GM18498 (cell line): ENCODE measurements around the gene UQCC3.
"Not testable (repeated sequence)": the region's sequence is repeated elsewhere in the genome, so short reads cannot be mapped to it uniquely, and the experiment has no call there.

ENCODE experiments used
- ATAC-seq: cut with Tn5 transposase; IDR thresholded peaks from one replicate; pipeline ENCODE4 v1.9.1; 2021; ENCODE audit warnings: mild to moderate bottlenecking, moderate library complexity; ENCODE audit not compliant: unreplicated experiment

The UQCC3 gene

GRCh38 chr11:62702246-62702645 lies 30.8 kb downstream of the UQCC3 start:
- no peak for ATAC-seq

- ATAC-seq = not testable (repeated sequence)
These were observed 32.4 kb downstream of the UQCC3 start for GRCh38 chr11:62703921-62704320.

- no peak for ATAC-seq
These were observed 33.9 kb downstream of the UQCC3 start for GRCh38 chr11:62705413-62705812.

GRCh38 chr11:62705880-62706849 lies 34.7 kb downstream of the UQCC3 start:
- peak; percentile 65 for ATAC-seq

DNA sequence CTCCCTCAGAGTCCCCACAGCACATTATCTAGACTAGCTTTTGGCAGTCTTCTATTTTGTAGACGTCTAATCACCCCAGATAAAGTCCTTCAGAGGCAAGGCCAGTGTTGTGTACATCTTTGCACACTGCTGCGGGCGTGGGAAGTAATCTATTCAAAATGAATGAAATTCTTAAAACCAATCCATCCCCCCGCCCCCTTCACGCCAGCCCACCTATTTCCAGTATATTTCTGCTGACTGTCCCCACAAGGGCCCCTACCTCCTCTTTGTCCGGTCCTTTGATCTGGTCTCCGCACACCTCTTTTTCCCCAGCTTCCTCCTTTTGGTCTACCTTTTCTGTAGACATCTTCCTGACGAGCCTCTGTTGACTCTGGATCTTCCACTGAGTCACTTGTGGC lies 35.4 kb downstream of the UQCC3 start:
- ATAC-seq = no peak

DNA sequence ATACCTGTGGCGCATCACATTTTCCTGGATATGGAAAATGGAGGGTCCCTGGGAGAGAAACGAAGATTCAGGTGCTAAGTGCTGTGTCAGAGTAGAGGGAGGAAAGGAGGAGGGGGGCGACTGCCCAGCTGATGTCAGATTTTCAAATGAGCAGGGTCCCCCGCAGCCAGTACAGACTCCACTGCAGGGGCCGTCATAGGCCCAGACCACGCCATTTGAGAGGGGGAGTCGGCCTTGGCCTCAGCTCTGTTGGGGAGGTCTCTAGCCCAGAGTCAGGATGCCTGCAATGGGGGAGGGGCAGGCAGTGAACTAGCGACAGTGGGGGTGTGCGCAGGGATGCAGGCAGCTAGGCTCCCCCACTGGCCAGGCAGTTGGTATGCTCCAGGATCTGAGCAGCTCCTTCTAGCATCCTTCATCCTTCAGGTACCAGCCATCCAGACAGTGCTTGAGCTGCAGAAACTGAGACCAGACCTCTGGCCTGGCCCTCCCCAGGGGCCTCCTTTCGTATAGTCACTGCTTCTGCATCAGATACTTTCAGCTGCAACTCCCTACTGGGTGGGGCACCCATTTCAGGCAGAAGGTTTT lies 35.9 kb downstream of the UQCC3 start, which contains the start of the genes BSCL2 and GNG3:
Gene BSCL2, minus strand, starts transcription at position 148 of the 585 bp plus-strand sequence. CDS start 229 bp downstream, outside the sequence.
Gene GNG3, plus strand, starts transcription at position 400 of the 585 bp plus-strand sequence. CDS start 620 bp downstream, outside the sequence.
- no peak for ATAC-seq

- no peak for ATAC-seq
These were observed 36.9 kb downstream of the UQCC3 start for GRCh38 chr11:62708392-62708791.

DNA sequence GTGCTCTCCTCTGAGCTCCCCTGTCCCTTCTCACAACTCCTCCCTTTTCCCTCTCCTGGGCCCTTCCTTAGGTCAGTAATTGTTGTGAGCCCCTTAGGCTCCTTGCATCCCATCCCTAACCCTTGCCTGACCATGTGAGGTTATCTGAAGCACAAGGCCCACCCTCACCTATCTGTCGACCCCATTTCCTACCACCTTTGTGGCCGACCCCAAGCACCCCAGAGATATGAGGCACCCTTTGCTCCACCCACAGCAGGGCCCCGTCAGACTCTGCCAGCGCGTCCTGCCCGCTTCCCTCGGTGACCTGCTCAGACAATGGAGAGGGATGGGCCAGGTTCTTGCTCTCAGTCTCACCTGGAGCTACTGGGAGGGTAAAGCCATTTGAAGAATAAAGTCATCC lies 37.3 kb downstream of the UQCC3 start:
- no peak for ATAC-seq

DNA sequence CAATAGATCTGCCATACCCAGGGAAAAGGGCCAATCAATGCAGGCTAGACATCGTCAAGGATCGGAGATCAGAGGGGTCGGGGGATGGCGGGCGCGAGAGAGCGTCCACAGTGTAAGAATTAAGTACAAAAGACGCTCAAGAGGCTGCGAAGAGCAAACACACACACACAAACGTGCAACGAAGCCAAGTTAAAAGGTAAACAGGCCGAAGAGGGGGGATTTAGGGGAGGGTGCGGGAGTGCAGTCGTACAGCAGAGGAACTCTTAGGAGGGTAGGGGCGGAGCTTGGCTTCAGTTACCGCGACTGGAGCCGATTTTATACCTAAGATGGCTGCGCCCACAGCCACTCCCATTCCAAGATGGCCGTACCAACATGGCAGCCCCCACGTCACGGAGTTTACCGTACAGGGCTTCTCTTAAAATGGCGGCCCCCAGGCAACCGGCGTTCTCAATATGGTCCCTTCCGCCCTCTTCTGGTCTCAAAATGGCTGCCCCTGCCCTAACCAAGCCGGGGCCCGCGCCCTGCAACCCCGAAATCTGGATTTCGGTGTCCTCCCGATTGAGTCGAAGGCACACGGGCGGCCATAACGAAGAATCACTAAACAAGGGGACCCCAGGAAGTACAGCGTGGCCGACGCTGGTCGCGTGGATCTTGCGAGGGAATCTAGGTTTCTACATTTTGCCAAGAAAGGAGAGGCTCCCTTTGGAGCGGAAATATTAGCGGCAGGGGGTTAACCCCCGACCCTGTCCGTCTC lies 38.0 kb downstream of the UQCC3 start:
- ATAC-seq = peak; percentile 70

- ATAC-seq = peak; percentile 10
These were observed 38.5 kb downstream of the UQCC3 start for GRCh38 chr11:62710001-62710345.

GRCh38 chr11:62712276-62712812 lies 40.9 kb downstream of the UQCC3 start:
- no peak for ATAC-seq

- no peak for ATAC-seq
These were observed 41.4 kb downstream of the UQCC3 start for GRCh38 chr11:62712861-62713260.

GRCh38 chr11:62713343-62713742 lies 41.9 kb downstream of the UQCC3 start:
- ATAC-seq = no peak

DNA sequence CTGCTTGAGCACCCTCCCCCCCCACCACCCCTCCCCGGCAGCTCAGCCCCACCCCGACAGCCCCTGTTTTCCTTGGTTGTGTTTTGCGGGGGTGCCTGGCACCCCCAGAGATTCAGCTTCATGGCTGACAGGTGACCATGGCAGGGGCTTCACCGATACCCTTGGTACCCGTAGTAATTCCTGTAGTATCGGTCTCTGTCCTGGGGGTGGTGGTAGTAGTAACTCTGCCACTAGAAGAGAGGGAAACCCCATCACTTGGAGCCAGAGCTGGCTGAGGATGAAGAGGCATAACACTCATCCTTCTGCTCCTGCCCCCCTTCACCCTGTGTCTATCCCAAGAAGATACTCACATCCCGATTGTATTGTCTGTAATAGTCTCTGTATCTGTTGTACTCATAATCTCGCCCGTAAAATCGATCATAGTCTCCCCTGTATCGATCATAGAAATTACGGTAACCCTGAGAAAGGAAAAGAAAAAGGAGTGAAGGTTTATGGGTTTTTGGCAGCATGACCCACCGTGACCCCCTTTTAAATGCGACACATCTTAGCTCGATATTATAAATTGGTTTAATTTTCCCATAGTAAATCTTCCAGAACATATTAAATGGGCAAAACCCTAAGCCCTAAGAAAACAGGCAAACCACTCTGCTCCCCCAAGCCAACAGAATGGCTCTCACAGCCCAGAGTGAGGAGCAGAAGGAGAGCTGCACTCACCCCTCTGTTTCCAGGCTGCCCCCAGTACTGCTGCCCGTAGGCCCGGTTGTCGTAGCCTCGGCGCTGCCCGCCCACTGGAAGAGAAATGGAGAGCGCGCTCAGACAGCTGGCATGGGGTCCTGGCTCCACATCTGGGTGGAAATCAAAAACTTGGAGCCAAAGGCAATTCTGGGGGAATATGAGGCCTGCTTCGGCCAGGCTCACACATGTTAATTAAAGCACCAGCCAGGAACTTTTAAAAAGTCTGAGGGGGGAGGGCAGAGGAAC lies 44.0 kb downstream of the UQCC3 start:
- no peak for ATAC-seq

DNA sequence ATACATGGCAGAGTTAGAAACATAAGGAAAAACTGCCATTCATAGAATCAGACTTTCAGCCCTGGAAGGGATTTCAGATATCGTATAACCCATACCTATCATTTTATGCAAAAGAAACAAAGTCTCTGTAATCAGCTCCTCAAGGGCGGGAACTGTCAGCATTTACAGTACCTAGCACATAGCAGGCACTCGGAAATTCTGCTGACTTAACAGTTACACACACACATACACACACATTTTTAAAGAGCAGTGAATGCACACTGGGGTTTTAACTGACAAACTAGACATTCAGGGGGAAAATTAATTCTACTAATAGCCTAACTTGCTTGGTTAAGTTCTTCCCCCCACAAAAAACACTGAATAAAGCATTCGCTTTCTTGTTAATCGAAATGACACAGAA lies 44.7 kb downstream of the UQCC3 start:
- no peak for ATAC-seq

DNA sequence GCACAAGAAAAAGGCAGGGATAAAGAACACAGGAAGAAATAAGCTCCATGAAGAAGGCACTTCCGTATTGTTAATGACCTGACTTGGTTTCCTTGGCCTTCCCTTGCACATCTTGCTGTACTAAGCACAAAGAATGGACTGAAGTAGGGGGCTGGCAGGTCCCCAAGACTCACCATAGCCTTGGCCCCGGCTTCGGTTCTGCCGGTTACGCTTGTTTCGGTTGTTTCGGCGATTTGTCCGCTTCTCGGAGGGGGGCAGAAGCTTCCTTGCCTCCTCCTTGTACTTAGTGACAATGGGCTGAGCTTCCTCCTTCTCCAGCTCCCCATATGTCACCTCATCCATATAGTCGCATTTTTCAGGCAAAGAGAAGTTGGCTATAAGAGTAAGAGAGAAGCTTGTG lies 45.3 kb downstream of the UQCC3 start:
- ATAC-seq = no peak

- no peak for ATAC-seq
These were observed 48.0 kb downstream of the UQCC3 start for GRCh38 chr11:62719302-62719978.

DNA sequence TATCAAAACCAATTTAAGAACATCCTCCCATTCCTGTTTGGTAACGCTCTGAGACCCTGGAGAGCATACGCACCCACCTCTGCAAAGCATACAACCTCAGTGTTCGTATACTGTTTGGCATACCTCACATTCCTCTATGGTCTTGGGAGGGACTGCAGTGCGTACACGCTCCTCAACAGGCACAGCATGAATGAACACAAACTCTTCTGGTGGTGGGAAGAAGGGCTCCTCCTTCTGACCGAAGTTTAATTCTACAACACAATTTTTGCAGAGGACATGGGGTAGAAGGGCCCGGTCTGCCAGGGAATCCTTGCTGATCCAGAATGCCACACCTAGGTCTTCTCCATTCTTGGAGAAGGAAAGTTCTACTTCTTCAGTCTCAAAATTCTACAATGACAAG lies 50.5 kb downstream of the UQCC3 start:
- no peak for ATAC-seq
